B cell (primary cell): ENCODE data around the gene AMIGO1. TPM values are rescaled to one million over a fixed set of nuclear protein-coding genes. Genes with fewer than 3 reads are reported as not detected.

Experiments used
- ATAC-seq: fragments of 200-7000 bp; cut with Tn5 transposase; one replicate; pipeline ENCODE4 v1.10.0; 2021; ENCODE audit warnings: low read depth, mild to moderate bottlenecking, moderate number of reproducible peaks, moderate library complexity
- CTCF ChIA-PET: fragments of 350-600 bp; sonication (Branson Sonifier 250); formaldehyde crosslinking; loops from one replicate; lab custom pipeline; 2021; ENCODE audit warnings: antibody characterized with exemption, inconsistent platforms; lab: Charles Lee
- POLR2A ChIA-PET: fragments of 350-600 bp; sonication (Branson Sonifier 250); formaldehyde crosslinking; loops from one replicate; lab custom pipeline; 2021; ENCODE audit warnings: antibody characterized with exemption; lab: Charles Lee
- DNase-seq: peaks from one replicate; pipeline ENCODE4 v3.0.0; 2013
- H2AFZ ChIP-seq: 2 replicates; pipeline ENCODE4 v1.6.1; 2012; ENCODE audit warnings: mild to moderate bottlenecking, low read depth, low read length; ENCODE audit not compliant: insufficient read depth, poor library complexity, severe bottlenecking
- H3K27ac ChIP-seq, 2 donors: 1 replicate in 1 of 2; 2 replicates in 1 of 2; pipeline ENCODE4 v1.5.1; 2012 to 2013; ENCODE audit warnings: low read length in 2 of 2, mild to moderate bottlenecking in 2 of 2, moderate library complexity in 1 of 2
- H3K27me3 ChIP-seq, 4 experiments: fragments of 200-600 bp in 1 of 4; sonication (generic) in 1 of 4; replicated peaks in 1 of 4; 1 replicate in 2 of 4; 2 replicates in 2 of 4; pipeline versions ENCODE4 v1.6.1 to v1.7.0; 2013 to 2016; ENCODE audit warnings: low read length in 3 of 4, mild to moderate bottlenecking in 2 of 4, mixed read lengths in 1 of 4, moderate library complexity in 1 of 4; ENCODE audit not compliant: insufficient read depth in 4 of 4, control insufficient read depth in 3 of 4; ENCODE audit errors: control extremely low read depth in 1 of 4
- H3K36me3 ChIP-seq, 2 experiments: replicated peaks in 1 of 2; 1 replicate in 1 of 2; 2 replicates in 1 of 2; pipeline versions ENCODE4 v1.6.1 to v1.7.1; 2013; ENCODE audit warnings: low read length in 1 of 2; ENCODE audit not compliant: insufficient read depth in 2 of 2, control insufficient read depth in 1 of 2; ENCODE audit errors: control extremely low read depth in 1 of 2, extremely low read depth in 1 of 2
- H3K4me1 ChIP-seq, 2 donors: fragments of 200-600 bp in 1 of 2; sonication (generic) in 1 of 2; 1 replicate in 1 of 2; 2 replicates in 1 of 2; pipeline versions ENCODE4 v1.5.1 to v1.6.1; 2013 to 2017; ENCODE audit warnings: low read length in 2 of 2; ENCODE audit not compliant: control insufficient read depth in 2 of 2, insufficient read depth in 2 of 2
- H3K4me2 ChIP-seq: replicated peaks from 2 replicates; pipeline ENCODE3; 2012; ENCODE audit warnings: mild to moderate bottlenecking, low read depth, low read length; ENCODE audit not compliant: poor library complexity, severe bottlenecking
- H3K4me3 ChIP-seq, 5 experiments: fragments of 200-600 bp in 1 of 5; sonication (generic) in 1 of 5; 1 replicate in 3 of 5; 2 replicates in 2 of 5; pipeline versions ENCODE4 v1.5.1 to v1.7.0; 2011 to 2016; ENCODE audit warnings: low read length in 4 of 5, mild to moderate bottlenecking in 4 of 5, low read depth in 2 of 5, control low read depth in 1 of 5, moderate library complexity in 1 of 5; ENCODE audit not compliant: insufficient read depth in 1 of 5; ENCODE audit errors: control extremely low read depth in 1 of 5, extremely low read depth in 1 of 5
- H3K79me2 ChIP-seq: fragments of 200-600 bp; sonication (generic); one replicate; pipeline ENCODE4 v1.6.0; 2016; ENCODE audit warnings: low read length; ENCODE audit not compliant: control insufficient read depth, insufficient read depth
- H3K9ac ChIP-seq: fragments of 200-600 bp; sonication (generic); 2 replicates; pipeline ENCODE4 v1.6.1; 2017; ENCODE audit warnings: mild to moderate bottlenecking, low read length, moderate library complexity
- H3K9me3 ChIP-seq, 3 donors: one replicate each; pipeline versions ENCODE4 v1.6.1 to v1.7.1; 2013; ENCODE audit warnings: low read length in 2 of 3; ENCODE audit not compliant: control insufficient read depth in 2 of 3, insufficient read depth in 1 of 3; ENCODE audit errors: control extremely low read depth in 1 of 3
- H4K20me1 ChIP-seq: 2 replicates; pipeline ENCODE4 v1.6.0; 2012; ENCODE audit warnings: mild to moderate bottlenecking, low read length; ENCODE audit not compliant: insufficient read depth, control insufficient read depth, poor library complexity, severe bottlenecking
- H3K27ac Mint-ChIP-seq: one replicate; pipeline ENCODE4 v1.8.0; 2021; ENCODE audit warnings: mixed read lengths
- H3K27me3 Mint-ChIP-seq: one replicate; pipeline ENCODE4 v1.8.0; 2021; ENCODE audit warnings: mixed read lengths
- H3K4me1 Mint-ChIP-seq: one replicate; pipeline ENCODE4 v1.8.0; 2021; ENCODE audit warnings: mixed read lengths
- H3K4me3 Mint-ChIP-seq: one replicate; pipeline ENCODE4 v1.8.0; 2021; ENCODE audit warnings: mixed read lengths
- H3K9me3 Mint-ChIP-seq: one replicate; pipeline ENCODE4 v1.8.0; 2022; ENCODE audit warnings: mixed read lengths; ENCODE audit not compliant: insufficient read depth
- CTCF ChIP-seq: fragments of 200-600 bp; IDR thresholded peaks from one replicate; pipeline ENCODE4 v1.8.0; 2022; ENCODE audit warnings: antibody characterized with exemption, mild to moderate bottlenecking
- EZH2 ChIP-seq: IDR thresholded peaks from 2 replicates; pipeline ENCODE4 v1.6.1; 2012; ENCODE audit warnings: borderline replicate concordance, low read depth, mild to moderate bottlenecking, moderate library complexity, low read length; ENCODE audit not compliant: insufficient read depth, poor library complexity, severe bottlenecking
- WGBS: methylation state at CpG from one replicate; pipeline ENCODE4 v1.1.5; 2013; ENCODE audit warnings: missing lambda C conversion rate; ENCODE audit not compliant: insufficient coverage; 5-methylcytosine and 5-hydroxymethylcytosine counted together
- intact Hi-C: fragments of 100-400 bp; cut with micrococcal nuclease; formaldehyde crosslinking; loops from one replicate; pipeline ENCODE4 v1.10.0; 2022
- polyA plus RNA-seq: library from polyadenylated mRNA; depleted of rRNA; stranded (reverse); fragments of >200 nt; gene quantifications from 2 replicates; pipeline ENCODE4 v1.2.3, GENCODE V29; 2012
- total RNA-seq, 2 donors: library from RNA; stranded (reverse); fragments of 120-200 nt in 1 of 2; gene quantifications; 1 replicate in 1 of 2; 2 replicates in 1 of 2; pipeline versions ENCODE4 v1.2.3 to v1.2.4, GENCODE V29; 2013 to 2022

Gene AMIGO1
- total and polyA plus RNA-seq, 2 donors (not counting 1 experiment from before 2014, with no cell fraction given) = 0.19 to 2.4 TPM

GRCh38 chr1:109504974-109505373, 4.6 kb downstream of the AMIGO1 start:
- no peak overlapping the region for H2AFZ ChIP-seq
- H3K4me1 Mint-ChIP-seq = peaks cover 39% of the 10 kb centered on the region
- H3K4me2 ChIP-seq = no peak overlapping the region
- CTCF ChIA-PET = interaction anchor here (6.2 to 37.9 kb wide), 2 partner anchors 13 to 27 kb away, joined by 61 to 926 read pairs; partner anchors contain the start of genes CYB561D1 and GPR61
- H3K27me3 Mint-ChIP-seq = peaks cover 16% of the 10 kb centered on the region
- POLR2A ChIA-PET = no interaction called here
- H3K27me3 ChIP-seq = peaks cover 0 to 4% (median under 1%) of the 10 kb centered on the region in 4 experiments
- no peak for ATAC-seq
- no peak for DNase-seq
- no CpG with 5 or more reads among the region's 1 CpG for WGBS
- H3K4me3 ChIP-seq = no peak overlapping the region
- peaks cover 20 to 24% of the 10 kb centered on the region in 2 donors for H3K4me1 ChIP-seq
- H3K27ac ChIP-seq = no peak overlapping the region
- peaks cover 11% of the 10 kb centered on the region for H4K20me1 ChIP-seq
- no peak overlapping the region for H3K27ac Mint-ChIP-seq
- no peak overlapping the region for H3K9ac ChIP-seq
- H3K9me3 Mint-ChIP-seq = no peaks in the 10 kb centered on the region
- no peaks in the 10 kb centered on the region for H3K79me2 ChIP-seq
- intact Hi-C loops = no loop called here
- peaks cover 0 to 12% of the 10 kb centered on the region in 2 experiments for H3K36me3 ChIP-seq
- H3K9me3 ChIP-seq = no peaks in the 10 kb centered on the region
- no peak overlapping the region for H3K4me3 Mint-ChIP-seq
- TF ChIP-seq EZH2 = no peak
- TF ChIP-seq CTCF = no peak

GRCh38 chr1:109503935-109504334, 5.6 kb downstream of the AMIGO1 start:
- intact Hi-C loops = no loop called here
- H3K27ac ChIP-seq = no peak overlapping the region
- no peak overlapping the region for H3K4me3 Mint-ChIP-seq
- CTCF ChIA-PET = interaction anchor here (6.2 to 37.9 kb wide), 2 partner anchors 12 to 28 kb away, joined by 61 to 926 read pairs; partner anchors contain the start of genes CYB561D1 and GPR61
- no peak overlapping the region for H3K4me3 ChIP-seq
- TF ChIP-seq EZH2 (no peak), CTCF (no peak)
- no peak overlapping the region for H2AFZ ChIP-seq
- H4K20me1 ChIP-seq = peaks cover 20% of the 10 kb centered on the region
- ATAC-seq = no peak
- H3K9ac ChIP-seq = no peak overlapping the region
- no peak overlapping the region for H3K4me2 ChIP-seq
- H3K9me3 ChIP-seq = no peaks in the 10 kb centered on the region
- no peak for DNase-seq
- H3K36me3 ChIP-seq = peaks cover 0 to 17% of the 10 kb centered on the region in 2 experiments
- WGBS = 100% methylated on average over 4 of the region's 5 CpGs
- no peaks in the 10 kb centered on the region for H3K9me3 Mint-ChIP-seq
- no peaks in the 10 kb centered on the region for H3K79me2 ChIP-seq
- H3K4me1 Mint-ChIP-seq = peaks cover 37% of the 10 kb centered on the region
- no peak overlapping the region for H3K27ac Mint-ChIP-seq
- H3K4me1 ChIP-seq = peaks cover 14 to 18% of the 10 kb centered on the region in 2 donors
- H3K27me3 ChIP-seq = peaks cover 0 to 2% (median 0%) of the 10 kb centered on the region in 4 experiments
- POLR2A ChIA-PET = interaction anchor here (0.6 kb wide), 1 partner anchor 469 kb away, joined by 3 read pairs; no protein-coding TSS in a partner anchor
- H3K27me3 Mint-ChIP-seq = peaks cover 11% of the 10 kb centered on the region
